ENCODE data around the gene OSGIN1. TPM values are rescaled to one million over a fixed set of nuclear protein-coding genes. Genes with fewer than 3 reads are reported as not detected.
A peak's percentile ranks its signal among the peaks of the same experiment; 100 is the strongest.

Gene OSGIN1
- total RNA-seq, 1 donor from 2014 or later: 2.4 TPM

- no peak for TF ChIP-seq CTCF (conservative IDR thresholded peaks at IDR 0.05)
- Mint-ChIP-seq H3K27me3 (ENCODE audit: low read depth) (no peaks in the 10 kb centered on the region), H3K4me3 (no peak overlapping the region), H3K4me1 (peaks cover 35% of the 10 kb centered on the region), H3K9me3 (no peaks in the 10 kb centered on the region), H3K36me3 (ENCODE audit: low read depth) (peaks cover 13% of the 10 kb centered on the region), H3K27ac (ENCODE audit: unreplicated experiment) (peak overlapping the region; percentile 55)
- no peak for DNase-seq (ENCODE audit: low read depth, low spot score)
Observed at GRCh38 chr16:83908798-83909197, 44.2 kb upstream of the OSGIN1 start.

DNA sequence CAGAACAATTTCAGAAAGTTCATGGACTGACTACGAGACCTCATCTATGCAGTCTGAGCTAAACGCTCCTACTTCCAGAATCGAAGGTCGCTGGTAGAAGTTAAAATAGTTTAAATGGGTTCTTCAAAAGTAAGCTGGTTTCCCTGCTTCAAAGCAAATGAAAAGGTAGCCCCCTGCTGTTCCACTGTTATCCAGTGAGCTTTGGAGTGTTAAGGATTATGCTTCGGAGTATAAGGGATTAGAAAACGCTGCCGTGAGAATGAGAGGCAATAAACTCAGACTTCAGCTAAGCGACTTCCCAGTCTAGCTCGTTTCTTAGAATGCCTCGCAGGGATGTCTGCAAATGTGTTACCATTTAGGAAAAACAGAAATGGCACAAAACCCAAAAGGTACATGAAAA is 41.8 kb upstream of the OSGIN1 start:
- no peak for TF ChIP-seq CTCF (conservative IDR thresholded peaks at IDR 0.05)
- Mint-ChIP-seq H3K4me3 (no peak overlapping the region), H3K27ac (ENCODE audit: unreplicated experiment) (no peak overlapping the region), H3K27me3 (ENCODE audit: low read depth) (no peaks in the 10 kb centered on the region), H3K4me1 (peaks cover 25% of the 10 kb centered on the region), H3K36me3 (ENCODE audit: low read depth) (peaks cover 21% of the 10 kb centered on the region), H3K9me3 (peaks cover 4% of the 10 kb centered on the region)
- DNase-seq (ENCODE audit: low read depth, low spot score): no peak

DNA sequence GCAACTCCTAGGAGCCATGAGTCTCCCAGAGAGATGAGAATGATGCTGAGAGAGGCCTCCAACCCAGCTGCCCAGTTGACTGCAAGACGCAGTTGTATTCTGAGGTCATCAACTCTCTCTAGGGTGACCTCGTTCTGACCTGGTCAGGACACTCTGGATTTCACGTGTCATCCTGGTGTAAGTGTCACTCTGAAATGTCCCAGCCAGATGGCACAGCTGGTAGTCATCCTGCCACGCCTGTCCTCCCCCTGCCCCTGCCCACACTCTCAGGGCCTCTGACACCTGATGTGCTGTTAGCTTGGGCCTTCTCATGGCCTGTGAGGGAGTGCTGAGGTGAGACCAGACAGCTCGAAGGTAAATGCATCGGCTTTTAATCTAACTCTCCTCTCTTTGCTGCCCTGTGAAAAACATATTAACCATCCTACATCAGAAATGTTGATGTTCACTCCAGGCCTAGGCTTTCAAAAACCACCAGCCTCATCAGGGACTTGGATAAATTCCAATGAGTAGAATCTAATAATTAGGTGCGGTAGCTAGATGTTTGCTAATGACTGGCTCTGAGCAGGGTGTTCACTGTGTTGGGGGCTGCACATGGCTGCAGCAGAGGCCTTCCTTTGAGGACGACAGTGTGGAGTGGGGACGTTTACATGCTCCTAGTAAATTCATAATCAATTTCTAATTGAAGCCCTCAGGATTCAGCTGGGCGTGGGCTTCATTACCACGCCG is 40.4 kb upstream of the OSGIN1 start:
- Mint-ChIP-seq H3K4me3 (no peak overlapping the region), H3K27ac (ENCODE audit: unreplicated experiment) (no peak overlapping the region), H3K36me3 (ENCODE audit: low read depth) (peaks cover 34% of the 10 kb centered on the region)

GRCh38 chr16:83913245-83913633 is 39.8 kb upstream of the OSGIN1 start:
- Mint-ChIP-seq H3K27me3 (ENCODE audit: low read depth) (no peaks in the 10 kb centered on the region), H3K4me3 (no peak overlapping the region), H3K36me3 (ENCODE audit: low read depth) (peaks cover 39% of the 10 kb centered on the region), H3K9me3 (peaks cover 5% of the 10 kb centered on the region), H3K4me1 (peaks cover 5% of the 10 kb centered on the region), H3K27ac (ENCODE audit: unreplicated experiment) (no peak overlapping the region)
- TF ChIP-seq CTCF (conservative IDR thresholded peaks at IDR 0.05): no peak
- no peak for DNase-seq (ENCODE audit: low read depth, low spot score)

More for the DNA sequence above, 40.4 kb upstream of the OSGIN1 start:
- no peak for DNase-seq (ENCODE audit: low read depth, low spot score)
- peaks cover 11% of the 10 kb centered on the region for H3K4me1 Mint-ChIP-seq
- TF ChIP-seq CTCF (conservative IDR thresholded peaks at IDR 0.05): no peak
- H3K27me3 Mint-ChIP-seq (ENCODE audit: low read depth): no peaks in the 10 kb centered on the region
- H3K9me3 Mint-ChIP-seq: peaks cover 5% of the 10 kb centered on the region

DNA sequence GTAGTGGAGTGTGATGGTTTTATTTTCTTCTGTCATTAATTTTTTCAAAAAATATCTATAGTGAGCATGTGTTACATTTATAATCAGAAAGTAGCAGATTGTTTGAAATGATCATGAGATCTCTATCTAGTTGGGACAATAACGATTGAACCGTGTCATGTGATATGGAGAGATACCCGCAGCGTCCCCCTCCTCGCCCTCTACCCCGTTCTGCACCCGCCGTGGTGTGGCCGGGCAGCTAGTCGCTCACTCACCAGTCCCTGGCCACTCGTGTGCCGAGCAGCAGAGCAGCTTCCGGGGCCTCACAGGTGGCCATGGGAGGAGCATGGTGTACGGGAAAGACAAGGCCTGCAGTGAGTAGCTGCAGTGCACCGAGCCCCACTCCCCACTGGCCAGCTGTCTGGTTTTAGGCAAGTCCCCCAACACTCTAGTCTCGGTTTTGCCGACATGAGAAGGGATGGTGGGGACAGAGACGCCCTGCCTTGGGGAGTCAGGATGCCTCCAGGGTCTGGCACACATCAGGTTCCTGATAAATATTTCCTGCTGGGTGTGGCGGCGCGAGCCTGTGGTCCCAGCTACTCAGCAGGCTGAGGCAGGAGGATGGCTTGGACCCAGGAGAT is 38.8 kb upstream of the OSGIN1 start:
- TF ChIP-seq CTCF (conservative IDR thresholded peaks at IDR 0.05): no peak
- no peak for DNase-seq (ENCODE audit: low read depth, low spot score)
- Mint-ChIP-seq H3K4me3 (no peak overlapping the region), H3K27me3 (ENCODE audit: low read depth) (no peaks in the 10 kb centered on the region), H3K36me3 (ENCODE audit: low read depth) (peaks cover 49% of the 10 kb centered on the region), H3K4me1 (no peaks in the 10 kb centered on the region), H3K27ac (ENCODE audit: unreplicated experiment) (no peak overlapping the region), H3K9me3 (peaks cover 5% of the 10 kb centered on the region)
